MCF 10A (cell line): ENCODE data around the gene CUL5. TPM values are rescaled to one million over a fixed set of nuclear protein-coding genes. Genes with fewer than 3 reads are reported as not detected.

Source experiments
- BruUV-seq: library from RNA; stranded (reverse); fragments of 400-500 nt; replicated peaks from 2 replicates; lab custom pipeline; 2021; lab: Mats Ljungman, UMichigan
- CTCF ChIA-PET: fragments of 300-600 bp; sonication (Branson Sonifier 250); formaldehyde crosslinking; extraction: SDS; loops from one replicate; lab custom pipeline; 2021; ENCODE audit warnings: antibody characterized with exemption, inconsistent platforms; lab: Yijun Ruan, JAX
- POLR2A ChIA-PET: fragments of 300-600, 350-650 bp; sonication (Branson Sonifier 250); formaldehyde crosslinking; extraction: SDS; loops from one replicate; lab custom pipeline; 2020; ENCODE audit warnings: antibody characterized with exemption, inconsistent platforms; lab: Yijun Ruan, JAX
- DNase-seq: peaks from one replicate; pipeline ENCODE4 v3.0.0-alpha.2; 2018; ENCODE audit not compliant: unreplicated experiment
- H3K27ac Mint-ChIP-seq: one replicate; pipeline ENCODE4 v1.8.0; 2022; ENCODE audit warnings: mild to moderate bottlenecking, low read depth, mixed read lengths; ENCODE audit not compliant: unreplicated experiment
- H3K27me3 Mint-ChIP-seq: one replicate; pipeline ENCODE4 v1.8.0; 2022; ENCODE audit warnings: mixed read lengths; ENCODE audit not compliant: insufficient read depth, unreplicated experiment
- H3K36me3 Mint-ChIP-seq: one replicate; pipeline ENCODE4 v1.8.0; 2022; ENCODE audit warnings: mild to moderate bottlenecking, moderate library complexity, mixed read lengths; ENCODE audit not compliant: insufficient read depth, unreplicated experiment
- H3K4me1 Mint-ChIP-seq: one replicate; pipeline ENCODE4 v1.8.0; 2022; ENCODE audit warnings: mixed read lengths; ENCODE audit not compliant: insufficient read depth, unreplicated experiment
- H3K4me3 Mint-ChIP-seq: one replicate; pipeline ENCODE4 v1.8.0; 2022; ENCODE audit warnings: mild to moderate bottlenecking, moderate library complexity, mixed read lengths; ENCODE audit not compliant: unreplicated experiment
- H3K9me3 Mint-ChIP-seq: one replicate; pipeline ENCODE4 v1.8.0; 2022; ENCODE audit warnings: mixed read lengths; ENCODE audit not compliant: unreplicated experiment
- intact Hi-C: fragments of 100-400 bp; cut with micrococcal nuclease; formaldehyde crosslinking; loops from 2 replicates; pipeline ENCODE4 v1.14.1; 2022
- total RNA-seq: library from RNA; stranded (reverse); gene quantifications from 2 replicates; pipeline ENCODE4 v1.2.3, GENCODE V29; 2022
- TF ChIP-seq, protein P1 (sequence below): fragments of 200-600 bp; IDR thresholded peaks from one replicate; pipeline ENCODE4 v1.8.0; 2022; ENCODE audit warnings: antibody characterized with exemption, mild to moderate bottlenecking; ENCODE audit not compliant: unreplicated experiment

CUL5 gene
- total RNA-seq, 1 experiment from 2014 or later, result 31.8 TPM

DNA sequence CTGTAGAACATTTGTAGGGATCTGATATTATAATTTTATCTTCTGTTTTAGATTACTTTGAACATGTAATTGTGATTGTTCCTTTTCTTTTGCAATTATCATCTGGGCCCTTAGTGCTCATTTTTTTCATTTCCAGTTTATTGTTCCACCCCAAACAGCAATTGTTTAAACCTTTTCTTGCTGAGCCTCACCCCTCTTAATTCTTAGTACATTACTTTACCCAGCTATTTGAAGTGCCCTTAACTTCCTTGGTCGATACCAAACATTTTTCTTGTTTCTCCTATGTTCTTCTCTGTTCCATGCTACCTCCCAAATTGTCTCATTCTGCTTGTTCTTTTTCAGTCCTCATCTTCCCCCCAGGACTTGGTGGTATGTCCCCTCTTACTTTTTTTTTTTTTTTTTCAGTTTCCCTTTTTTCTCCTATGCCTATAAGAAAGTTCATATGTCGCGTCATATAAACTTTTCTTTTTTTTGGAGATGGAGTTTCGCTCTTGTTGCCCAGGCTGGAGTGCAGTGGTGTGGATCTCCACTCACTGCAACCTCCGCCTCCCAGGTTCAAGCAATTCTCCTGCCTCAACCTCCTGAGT is 3.5 kb downstream of the CUL5 start:
- intact Hi-C loops, result no loop called here
- H3K27me3 Mint-ChIP-seq, result no peaks in the 10 kb centered on the region
- POLR2A ChIA-PET, result interaction anchor here (1.3 kb wide), 1 partner anchor 11 kb away, joined by 3 read pairs; no protein-coding TSS in a partner anchor
- H3K4me1 Mint-ChIP-seq, result peaks cover 21% of the 10 kb centered on the region
- H3K27ac Mint-ChIP-seq, result no peak overlapping the region
- TF ChIP-seq, protein P1, sequence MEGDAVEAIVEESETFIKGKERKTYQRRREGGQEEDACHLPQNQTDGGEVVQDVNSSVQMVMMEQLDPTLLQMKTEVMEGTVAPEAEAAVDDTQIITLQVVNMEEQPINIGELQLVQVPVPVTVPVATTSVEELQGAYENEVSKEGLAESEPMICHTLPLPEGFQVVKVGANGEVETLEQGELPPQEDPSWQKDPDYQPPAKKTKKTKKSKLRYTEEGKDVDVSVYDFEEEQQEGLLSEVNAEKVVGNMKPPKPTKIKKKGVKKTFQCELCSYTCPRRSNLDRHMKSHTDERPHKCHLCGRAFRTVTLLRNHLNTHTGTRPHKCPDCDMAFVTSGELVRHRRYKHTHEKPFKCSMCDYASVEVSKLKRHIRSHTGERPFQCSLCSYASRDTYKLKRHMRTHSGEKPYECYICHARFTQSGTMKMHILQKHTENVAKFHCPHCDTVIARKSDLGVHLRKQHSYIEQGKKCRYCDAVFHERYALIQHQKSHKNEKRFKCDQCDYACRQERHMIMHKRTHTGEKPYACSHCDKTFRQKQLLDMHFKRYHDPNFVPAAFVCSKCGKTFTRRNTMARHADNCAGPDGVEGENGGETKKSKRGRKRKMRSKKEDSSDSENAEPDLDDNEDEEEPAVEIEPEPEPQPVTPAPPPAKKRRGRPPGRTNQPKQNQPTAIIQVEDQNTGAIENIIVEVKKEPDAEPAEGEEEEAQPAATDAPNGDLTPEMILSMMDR, result no peak
- H3K4me3 Mint-ChIP-seq, result no peak overlapping the region
- DNase-seq, result no peak
- H3K36me3 Mint-ChIP-seq, result peaks cover 13% of the 10 kb centered on the region
- BruUV-seq, result no TSS peak
- no peaks in the 10 kb centered on the region for H3K9me3 Mint-ChIP-seq
- CTCF ChIA-PET, result no interaction called here

DNA sequence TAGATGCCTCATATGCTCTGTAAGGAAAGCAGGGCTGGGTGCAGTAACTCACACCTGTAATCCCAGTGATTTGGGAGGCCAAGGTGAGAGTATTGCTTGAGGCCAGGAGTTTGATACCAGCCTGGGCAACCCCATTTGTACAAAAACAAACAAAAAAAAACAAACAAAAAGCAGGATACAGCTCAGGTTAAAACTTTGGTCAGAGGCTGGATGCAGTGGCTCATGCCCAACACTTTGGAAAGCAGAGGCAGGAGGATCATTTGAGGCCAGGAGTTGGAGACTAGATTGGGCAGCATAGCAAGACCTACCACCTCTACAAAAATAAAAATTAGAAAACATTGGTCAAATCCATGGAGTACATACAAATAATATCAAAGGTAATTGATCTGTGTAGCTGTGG is 7.9 kb downstream of the CUL5 start:
- TF ChIP-seq, protein P1, result no peak
- ChIA-PET POLR2A (no interaction called here), CTCF (interaction anchor here (0.6 to 0.7 kb wide), 2 partner anchors 162 to 180 kb away, joined by 3 to 4 read pairs; no protein-coding TSS in a partner anchor)
- Mint-ChIP-seq H3K27ac (no peak overlapping the region), H3K36me3 (no peaks in the 10 kb centered on the region), H3K27me3 (no peaks in the 10 kb centered on the region), H3K4me3 (no peak overlapping the region), H3K4me1 (peaks cover 23% of the 10 kb centered on the region), H3K9me3 (no peaks in the 10 kb centered on the region)
- no peak for DNase-seq
- no TSS peak for BruUV-seq
- intact Hi-C loops, result no loop called here

DNA sequence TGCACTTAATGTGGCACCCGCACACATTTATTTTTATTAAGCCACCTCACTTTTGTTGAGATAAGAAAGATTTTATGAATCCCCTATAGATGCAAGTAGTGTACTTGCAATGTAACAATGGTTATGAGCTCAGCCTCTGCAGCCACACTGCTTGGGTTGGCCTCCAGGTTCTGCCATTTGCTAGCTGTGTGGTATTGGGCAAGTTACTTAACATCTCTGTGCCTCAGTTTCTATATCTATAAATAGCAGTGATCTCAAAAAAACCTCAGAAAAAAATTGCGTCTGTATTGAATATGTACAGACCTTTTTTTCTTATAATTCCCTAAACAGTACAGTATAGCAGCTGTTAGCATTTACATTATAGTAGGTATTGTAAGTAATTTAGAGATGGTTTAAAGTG is 10.0 kb downstream of the CUL5 start:
- H3K27me3 Mint-ChIP-seq, result no peaks in the 10 kb centered on the region
- BruUV-seq, result no TSS peak
- H3K27ac Mint-ChIP-seq, result no peak overlapping the region
- no peaks in the 10 kb centered on the region for H3K9me3 Mint-ChIP-seq
- H3K4me1 Mint-ChIP-seq, result peaks cover 23% of the 10 kb centered on the region
- peaks cover 8% of the 10 kb centered on the region for H3K36me3 Mint-ChIP-seq
- ChIA-PET POLR2A (interaction anchor here (2.1 kb wide), 1 partner anchor 9 kb away, joined by 5 read pairs; no protein-coding TSS in a partner anchor), CTCF (interaction anchor here (0.9 kb wide), 1 partner anchor 9 kb away, joined by 4 read pairs; no protein-coding TSS in a partner anchor)
- intact Hi-C loops, result no loop called here
- no peak overlapping the region for H3K4me3 Mint-ChIP-seq
- DNase-seq, result no peak
- TF ChIP-seq, protein P1, result no peak

DNA sequence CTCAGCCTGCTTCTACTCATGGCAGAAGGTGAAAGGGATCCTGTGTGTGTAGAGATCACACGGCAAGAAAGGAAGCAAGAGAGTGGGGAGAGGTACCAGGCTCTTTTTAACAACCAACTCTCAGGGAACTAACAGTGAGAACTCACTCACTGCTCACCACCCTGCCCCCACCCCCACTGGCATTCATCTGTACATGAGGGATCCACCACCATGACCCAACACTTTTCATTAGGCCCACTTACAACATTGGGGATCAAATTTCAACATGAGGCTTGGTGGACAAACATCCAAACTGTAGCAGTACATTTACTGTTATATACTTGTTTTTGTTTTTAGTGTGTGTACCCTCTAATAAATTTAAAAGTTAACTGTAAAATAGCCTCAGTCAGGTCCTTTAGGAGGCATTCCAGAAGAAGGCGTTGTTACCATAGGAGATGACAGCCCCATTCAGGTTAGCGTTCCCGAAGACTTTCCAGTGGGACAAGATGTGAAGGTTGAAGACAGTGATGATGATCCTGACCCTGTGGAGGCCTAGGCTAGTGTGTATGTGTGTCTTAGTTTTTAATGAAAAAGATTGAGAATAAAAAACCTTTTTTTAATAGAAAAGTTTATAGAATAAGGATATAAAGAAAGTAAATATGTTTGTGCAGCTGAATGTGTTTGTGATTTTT is 11.3 kb downstream of the CUL5 start:
- DNase-seq, result peak; percentile 56
- intact Hi-C loops, result no loop called here
- Mint-ChIP-seq H3K36me3 (peaks cover 8% of the 10 kb centered on the region), H3K4me1 (peaks cover 23% of the 10 kb centered on the region), H3K4me3 (no peak overlapping the region), H3K9me3 (no peaks in the 10 kb centered on the region), H3K27ac (no peak overlapping the region), H3K27me3 (no peaks in the 10 kb centered on the region)
- CTCF ChIA-PET, result interaction anchor here (0.6 kb wide), 2 partner anchors 8 to 13 kb away, joined by 3 to 4 read pairs; no protein-coding TSS in a partner anchor
- TF ChIP-seq, protein P1, result no peak
- no TSS peak for BruUV-seq
- POLR2A ChIA-PET, result interaction anchor here (2.1 kb wide), 1 partner anchor 11 kb away, joined by 8 read pairs; the partner anchor contains the start of gene CUL5
